DOHH2 (cell line): ENCODE results near the gene P2RX7.

ENCODE experiments used
- EZH2phosphoT487 ChIP-seq: fragments of 200-600 bp; sonication (generic); IDR thresholded peaks from 2 replicates; pipeline ENCODE4 v1.6.1; 2017; ENCODE audit warnings: borderline replicate concordance, mild to moderate bottlenecking, antibody characterized with exemption, low read length, moderate library complexity, mixed read lengths
- TF ChIP-seq, protein P1 (sequence below): fragments of 200-600 bp; sonication (generic); IDR thresholded peaks from one replicate; pipeline ENCODE4 v1.5.1; 2014; ENCODE audit warnings: antibody characterized with exemption, mild to moderate bottlenecking, low read depth, low read length; ENCODE audit not compliant: poor library complexity, severe bottlenecking

DNA sequence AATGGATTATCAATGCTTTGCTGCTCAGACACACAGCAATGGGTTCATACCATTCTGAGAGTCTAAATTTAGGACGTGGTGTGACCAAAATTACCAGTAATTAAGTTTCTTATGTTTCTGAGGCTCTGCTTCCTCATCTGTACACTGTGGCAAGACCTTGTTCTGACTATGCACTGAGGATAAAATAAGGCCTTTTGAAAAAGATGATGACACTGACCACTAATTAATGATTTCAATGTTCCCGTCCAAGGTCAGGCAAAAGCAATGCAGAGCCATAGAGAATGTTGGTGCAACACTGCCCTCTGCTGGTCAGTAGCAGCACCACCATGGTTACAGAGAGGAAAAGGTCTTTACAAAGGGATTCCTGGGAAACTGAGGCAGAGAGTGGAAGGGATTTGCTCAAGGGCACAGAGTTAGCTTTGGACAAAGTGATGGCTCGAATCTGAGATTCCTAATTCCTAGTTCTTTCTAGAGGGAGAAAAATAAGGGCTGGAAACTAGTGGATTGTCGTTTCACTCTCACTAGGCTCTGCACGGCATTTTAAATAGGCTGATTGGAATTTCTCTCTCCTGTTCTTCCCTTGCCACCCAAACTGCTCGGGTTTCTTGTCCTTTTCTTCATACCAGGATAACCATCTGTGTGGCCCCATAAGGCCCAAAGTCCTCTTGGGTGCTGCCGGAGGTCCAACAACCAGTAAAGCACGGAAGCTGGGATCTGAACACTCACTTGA lies 22.3 kb upstream of the P2RX7 start:
- TF ChIP-seq, protein P1, sequence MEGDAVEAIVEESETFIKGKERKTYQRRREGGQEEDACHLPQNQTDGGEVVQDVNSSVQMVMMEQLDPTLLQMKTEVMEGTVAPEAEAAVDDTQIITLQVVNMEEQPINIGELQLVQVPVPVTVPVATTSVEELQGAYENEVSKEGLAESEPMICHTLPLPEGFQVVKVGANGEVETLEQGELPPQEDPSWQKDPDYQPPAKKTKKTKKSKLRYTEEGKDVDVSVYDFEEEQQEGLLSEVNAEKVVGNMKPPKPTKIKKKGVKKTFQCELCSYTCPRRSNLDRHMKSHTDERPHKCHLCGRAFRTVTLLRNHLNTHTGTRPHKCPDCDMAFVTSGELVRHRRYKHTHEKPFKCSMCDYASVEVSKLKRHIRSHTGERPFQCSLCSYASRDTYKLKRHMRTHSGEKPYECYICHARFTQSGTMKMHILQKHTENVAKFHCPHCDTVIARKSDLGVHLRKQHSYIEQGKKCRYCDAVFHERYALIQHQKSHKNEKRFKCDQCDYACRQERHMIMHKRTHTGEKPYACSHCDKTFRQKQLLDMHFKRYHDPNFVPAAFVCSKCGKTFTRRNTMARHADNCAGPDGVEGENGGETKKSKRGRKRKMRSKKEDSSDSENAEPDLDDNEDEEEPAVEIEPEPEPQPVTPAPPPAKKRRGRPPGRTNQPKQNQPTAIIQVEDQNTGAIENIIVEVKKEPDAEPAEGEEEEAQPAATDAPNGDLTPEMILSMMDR, result peak; percentile 98
- no peak for TF ChIP-seq EZH2phosphoT487
